Epidermal melanocyte (primary cell): ENCODE measurements around the gene ATXN7L3.
"Not testable (repeated sequence)": the region's sequence is repeated elsewhere in the genome, so short reads cannot be mapped to it uniquely, and the experiment has no call there.

Experiments
- DNase-seq: peaks from one replicate; pipeline ENCODE4 v3.0.0; 2011; ENCODE audit warnings: low spot score; ENCODE audit not compliant: insufficient read length

Gene ATXN7L3

GRCh38 chr17:44176257-44176656 is 23.4 kb downstream of the ATXN7L3 start:
- DNase-seq, result no peak

- no peak for DNase-seq
Measured at GRCh38 chr17:44174427-44174826, 25.3 kb downstream of the ATXN7L3 start.

- no peak for DNase-seq
Measured at GRCh38 chr17:44171931-44172455, 27.7 kb downstream of the ATXN7L3 start.

GRCh38 chr17:44170499-44171201 is 29.0 kb downstream of the ATXN7L3 start, which contains the start of gene ASB16:
Gene ASB16, plus strand, starts transcription at chr17:44170704. Its CDS starts 86 bp downstream, at chr17:44170790.
- no peak for DNase-seq

GRCh38 chr17:44170135-44170498 is 29.6 kb downstream of the ATXN7L3 start:
- DNase-seq, result no peak

- DNase-seq, result no peak
Measured at GRCh38 chr17:44167181-44167861, 32.4 kb downstream of the ATXN7L3 start.

GRCh38 chr17:44164476-44164875 is 35.2 kb downstream of the ATXN7L3 start:
- DNase-seq, result no peak

GRCh38 chr17:44159519-44160210 is 40.0 kb downstream of the ATXN7L3 start:
- DNase-seq, result no peak

GRCh38 chr17:44155488-44155887 is 44.2 kb downstream of the ATXN7L3 start:
- DNase-seq, result no peak

GRCh38 chr17:44152875-44153274 is 46.8 kb downstream of the ATXN7L3 start:
- DNase-seq, result no peak

GRCh38 chr17:44149750-44150329 is 49.8 kb downstream of the ATXN7L3 start:
- DNase-seq, result no peak

- not testable (repeated sequence) for DNase-seq
Measured at GRCh38 chr17:44149066-44149465, 50.6 kb downstream of the ATXN7L3 start.

- no peak for DNase-seq
Measured at GRCh38 chr17:44147812-44148211, 51.9 kb downstream of the ATXN7L3 start.

GRCh38 chr17:44146375-44147346 is 53.0 kb downstream of the ATXN7L3 start:
- DNase-seq, result no peak

- no peak for DNase-seq
Measured at GRCh38 chr17:44144966-44145739, 54.5 kb downstream of the ATXN7L3 start.

- DNase-seq, result not testable (repeated sequence)
Measured at GRCh38 chr17:44143921-44144320, 55.8 kb downstream of the ATXN7L3 start.
